NCI-H2227 (cell line): ENCODE data around the gene PRKG1.

Experiments used
- DNase-seq: peaks from one replicate; lab custom pipeline; 2025; ENCODE audit not compliant: unreplicated experiment; lab: John Stamatoyannopoulos, UW

The PRKG1 gene

DNA sequence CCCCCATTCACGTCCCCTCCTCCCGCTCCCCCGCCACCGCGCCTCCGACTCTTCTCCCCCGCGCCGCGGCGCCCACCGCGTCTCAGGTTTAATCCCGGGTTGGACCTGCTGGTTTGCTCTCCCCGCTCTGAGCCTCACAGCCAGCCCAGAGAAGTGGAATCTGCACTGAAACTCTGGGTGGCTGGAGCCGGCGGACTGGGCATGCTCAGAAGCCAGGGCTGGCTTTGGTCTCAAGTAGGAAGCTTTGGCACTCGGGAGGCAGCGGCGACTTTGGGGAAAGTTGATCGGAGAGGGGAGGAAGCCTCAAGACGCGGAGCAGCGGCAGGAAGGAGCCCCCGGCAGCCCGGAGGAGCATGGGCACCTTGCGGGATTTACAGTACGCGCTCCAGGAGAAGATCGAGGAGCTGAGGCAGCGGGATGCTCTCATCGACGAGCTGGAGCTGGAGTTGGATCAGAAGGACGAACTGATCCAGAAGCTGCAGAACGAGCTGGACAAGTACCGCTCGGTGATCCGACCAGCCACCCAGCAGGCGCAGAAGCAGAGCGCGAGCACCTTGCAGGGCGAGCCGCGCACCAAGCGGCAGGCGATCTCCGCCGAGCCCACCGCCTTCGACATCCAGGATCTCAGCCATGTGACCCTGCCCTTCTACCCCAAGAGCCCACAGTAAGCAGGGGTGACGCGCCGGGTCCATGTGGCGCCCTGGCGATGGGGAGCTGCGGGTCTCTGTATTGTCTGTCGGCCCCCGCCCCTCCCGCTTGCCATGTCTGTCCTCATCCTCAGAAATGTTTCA is at the start of gene PRKG1:
Gene PRKG1, plus strand, starts transcription at position 250 of the 791 bp plus-strand sequence.
- DNase-seq: peak; percentile 48

DNA sequence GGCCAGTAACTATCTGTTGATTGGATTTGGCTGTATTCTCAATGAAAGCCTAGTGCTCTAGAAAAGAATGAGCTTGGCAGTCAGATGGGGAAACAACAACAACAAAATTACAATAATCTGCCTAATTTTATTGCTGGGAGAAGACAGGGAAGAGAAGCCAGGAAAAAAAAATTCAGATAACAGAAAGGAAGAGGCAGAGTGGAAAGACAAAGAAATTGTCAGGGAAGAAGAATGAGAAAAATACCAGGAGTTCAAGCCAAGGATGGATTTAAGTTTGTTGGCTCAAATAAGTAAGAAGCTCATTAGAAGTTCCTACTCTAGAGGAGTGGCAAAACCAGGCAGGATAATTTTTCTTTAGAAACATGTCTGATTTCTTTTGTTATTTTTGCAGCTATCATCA is 45.9 kb upstream of the PRKG1 start:
- DNase-seq: no peak

DNA sequence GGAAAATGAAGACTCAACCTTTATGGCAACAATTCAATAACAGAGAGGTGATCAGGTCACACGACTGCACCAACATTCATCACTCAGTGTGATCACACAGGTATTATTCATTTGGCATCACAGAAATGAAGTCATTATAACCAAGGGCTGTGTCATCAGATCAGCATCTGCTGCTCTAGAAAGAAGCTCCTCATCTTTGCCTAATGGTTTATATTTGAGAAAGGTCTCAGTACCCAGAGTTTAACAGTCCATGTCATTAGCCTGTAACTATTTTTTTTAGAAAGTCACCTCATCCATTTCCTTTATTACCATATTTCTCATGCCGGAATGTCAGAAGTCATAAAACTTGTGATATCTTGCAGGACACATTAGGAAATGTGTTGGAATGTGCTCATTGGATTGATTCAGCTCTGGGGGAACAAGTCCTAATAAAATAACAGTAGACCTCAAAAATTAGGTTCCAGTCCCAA is 45.1 kb upstream of the PRKG1 start:
- no peak for DNase-seq

DNA sequence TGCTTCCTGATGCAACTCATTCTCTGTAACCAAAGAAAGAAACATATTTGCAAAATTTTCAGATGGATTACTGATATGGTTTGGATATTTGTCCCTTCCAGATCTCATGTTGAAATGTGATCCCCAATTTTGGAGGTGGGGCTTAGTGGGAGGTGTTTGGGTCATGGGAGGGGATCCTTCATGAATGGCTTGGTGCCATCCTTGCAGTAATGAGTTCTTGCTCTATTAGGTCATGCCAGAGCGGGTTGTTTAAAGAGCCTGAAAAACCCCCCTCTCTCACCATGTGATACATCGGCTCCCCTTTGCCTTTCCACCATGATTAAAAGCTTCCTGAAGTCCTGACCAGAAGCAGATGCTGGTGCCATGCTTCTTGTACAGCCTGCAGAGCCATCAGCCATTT is 43.8 kb upstream of the PRKG1 start:
- no peak for DNase-seq

DNA sequence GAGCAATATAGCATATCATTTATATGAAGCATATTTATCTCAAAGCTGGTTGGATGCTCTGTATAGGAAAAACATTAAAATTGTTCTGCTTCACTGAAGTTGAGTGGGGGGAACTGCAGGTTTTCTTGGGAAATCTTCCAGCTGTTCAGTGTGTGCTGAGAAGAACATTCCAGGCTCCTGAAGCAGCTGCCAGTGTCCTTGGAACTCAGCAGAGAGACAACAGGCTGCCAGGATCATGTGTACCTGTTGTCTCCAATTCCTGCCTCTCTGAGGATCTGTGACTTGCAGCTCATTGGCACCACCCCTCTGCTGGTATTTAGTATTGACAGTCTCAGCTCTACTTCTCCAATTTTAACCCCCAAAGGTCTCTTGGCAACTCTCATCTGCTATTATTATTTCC is 42.3 kb upstream of the PRKG1 start:
- DNase-seq: no peak

DNA sequence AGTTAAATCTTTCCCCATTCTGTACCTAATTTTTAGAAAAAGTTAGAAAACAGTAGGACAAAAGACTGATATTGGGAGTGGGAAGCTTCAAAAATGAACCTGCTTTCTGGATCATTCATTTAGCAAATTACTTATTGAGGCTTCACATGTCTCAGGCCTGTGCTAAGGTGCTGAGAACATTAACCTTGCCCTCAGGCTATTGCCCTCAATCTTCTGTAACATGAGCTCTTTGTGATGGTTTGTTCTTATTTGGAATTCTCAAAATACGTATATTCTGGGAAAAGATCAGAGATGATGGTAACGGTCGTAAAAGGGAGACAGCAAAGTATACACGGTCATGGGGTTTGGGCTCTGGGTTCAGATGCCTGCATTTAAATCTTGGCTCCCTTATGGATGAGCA is 39.5 kb upstream of the PRKG1 start:
- DNase-seq: no peak

DNA sequence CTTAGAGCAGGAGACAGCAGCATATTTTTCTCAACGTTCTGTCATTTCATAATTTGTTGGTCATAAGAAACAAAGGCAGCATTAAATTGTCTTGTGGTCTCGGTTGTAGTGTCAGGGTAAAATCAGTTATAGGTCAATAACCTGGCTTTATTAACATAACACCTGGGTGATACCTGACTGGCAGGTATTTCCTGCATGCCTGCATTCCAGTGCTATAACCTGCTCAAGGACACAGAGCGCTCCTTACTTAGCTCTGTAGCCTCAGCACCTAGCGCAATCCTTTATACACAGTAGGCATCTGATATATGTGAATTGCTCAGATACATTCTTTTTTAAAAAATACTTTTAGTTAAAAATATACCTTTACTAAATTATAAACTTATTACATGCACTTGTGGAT is 38.9 kb upstream of the PRKG1 start:
- DNase-seq: no peak

DNA sequence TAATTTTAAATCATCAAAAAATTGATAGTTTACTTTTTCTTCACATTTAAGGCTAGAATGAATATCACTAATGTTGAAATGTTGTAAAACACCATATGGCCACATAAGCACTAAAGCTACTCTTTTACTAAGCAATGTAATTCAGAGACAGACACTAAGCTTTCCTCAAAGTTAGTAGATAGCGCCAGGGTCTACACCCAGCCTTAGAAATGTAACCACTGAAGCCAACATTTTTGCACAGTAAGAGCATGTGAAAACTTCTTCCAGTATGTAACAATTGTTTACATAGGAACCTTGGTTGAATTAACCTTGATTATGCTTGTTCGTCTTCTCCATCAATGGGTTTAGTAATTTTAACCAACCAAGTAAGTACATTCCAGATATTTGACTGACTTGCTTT is 28.4 kb upstream of the PRKG1 start:
- DNase-seq: no peak

DNA sequence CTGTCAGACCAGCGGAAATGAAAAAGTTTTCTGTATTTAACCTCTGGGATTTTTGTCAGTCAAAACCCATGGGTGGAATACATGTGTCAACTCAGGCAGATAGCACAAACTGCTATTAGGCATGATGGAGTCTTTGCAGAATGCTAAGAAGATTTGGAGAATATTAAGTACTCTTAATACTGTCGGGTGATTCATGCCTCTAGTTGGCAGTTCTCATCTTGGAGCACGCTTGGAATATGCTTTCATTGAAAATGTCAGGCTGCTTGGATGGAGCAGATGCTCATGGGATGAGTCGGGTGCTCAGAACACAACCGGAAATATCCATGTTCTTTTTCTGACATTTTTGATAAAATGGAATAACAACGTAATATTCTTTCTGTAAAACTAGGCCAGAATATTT is 27.6 kb upstream of the PRKG1 start:
- DNase-seq: no peak

DNA sequence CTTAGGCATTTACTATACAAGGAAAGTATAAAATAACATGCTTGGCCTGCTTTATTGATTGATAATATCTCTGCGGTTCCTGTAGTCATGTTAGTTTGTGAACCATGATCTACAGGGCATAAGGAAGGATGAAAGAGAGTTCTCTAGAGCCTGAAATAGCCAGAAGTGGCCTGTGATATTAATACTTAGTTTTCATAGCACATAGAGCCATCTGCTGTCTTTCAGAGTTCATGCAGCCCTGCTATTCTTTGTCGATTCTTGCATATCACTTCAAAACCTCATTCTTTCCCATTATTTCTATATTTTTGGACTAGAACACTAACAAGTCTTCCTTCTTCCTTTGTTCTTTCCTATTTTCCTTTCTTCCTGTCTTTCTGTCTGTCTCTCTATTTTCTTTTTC is 26.4 kb upstream of the PRKG1 start:
- no peak for DNase-seq

DNA sequence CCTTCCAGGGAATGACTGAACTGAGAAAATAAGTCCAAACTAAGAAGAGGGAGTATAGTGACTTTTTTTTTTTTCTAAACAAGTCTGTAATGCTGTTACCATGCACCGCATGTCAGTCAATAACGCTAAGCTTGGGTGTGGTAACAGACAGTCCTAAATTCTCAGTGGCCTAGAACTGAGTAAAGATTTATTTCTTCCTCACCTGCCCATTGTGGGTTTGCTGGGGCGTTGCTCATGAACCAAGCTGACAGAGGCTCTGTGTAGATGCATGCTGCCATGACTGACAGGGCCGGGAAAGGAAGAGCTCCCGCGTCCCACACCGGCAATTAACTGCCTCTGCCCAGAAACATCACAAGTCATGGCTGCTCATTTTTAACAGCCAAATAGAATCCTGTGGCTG is 25.5 kb upstream of the PRKG1 start:
- DNase-seq: peak; percentile 5

DNA sequence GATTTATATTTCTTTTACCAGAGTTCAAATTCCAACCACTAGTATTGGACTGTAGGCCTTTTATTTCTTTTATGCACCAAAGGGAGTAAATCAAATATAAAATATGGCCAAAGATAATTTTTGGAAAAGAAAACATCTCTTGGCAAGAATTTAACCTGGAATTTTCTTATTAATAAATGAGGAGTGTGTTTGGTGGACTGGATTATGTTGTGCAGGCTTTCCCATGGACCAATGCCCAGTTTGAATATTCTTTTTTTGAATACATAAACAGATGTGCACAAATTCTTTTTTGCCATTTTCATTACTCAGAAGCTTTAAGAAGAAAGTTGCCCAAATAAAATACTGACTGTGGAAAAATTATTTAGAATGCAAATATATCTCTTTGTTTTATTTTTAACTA is 22.1 kb upstream of the PRKG1 start:
- DNase-seq: no peak

DNA sequence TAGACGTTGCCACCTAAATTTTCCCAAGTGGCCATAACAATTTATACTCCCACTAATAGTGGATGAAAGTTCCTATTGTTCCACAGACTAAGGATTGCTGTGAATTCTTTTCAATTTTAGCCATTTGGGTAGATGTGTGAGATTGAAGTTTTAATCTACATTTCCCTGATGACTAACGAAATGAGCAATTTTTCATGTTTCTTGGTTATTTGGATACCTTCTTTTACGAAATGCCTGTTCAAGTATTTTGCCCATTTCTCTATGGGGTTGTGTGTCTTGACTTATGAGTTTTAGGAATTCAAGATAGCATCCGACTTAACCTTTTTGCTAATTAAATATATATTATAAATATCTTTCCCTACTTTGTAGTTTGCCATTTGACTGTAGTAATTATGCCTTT is 16.4 kb upstream of the PRKG1 start:
- no peak for DNase-seq

DNA sequence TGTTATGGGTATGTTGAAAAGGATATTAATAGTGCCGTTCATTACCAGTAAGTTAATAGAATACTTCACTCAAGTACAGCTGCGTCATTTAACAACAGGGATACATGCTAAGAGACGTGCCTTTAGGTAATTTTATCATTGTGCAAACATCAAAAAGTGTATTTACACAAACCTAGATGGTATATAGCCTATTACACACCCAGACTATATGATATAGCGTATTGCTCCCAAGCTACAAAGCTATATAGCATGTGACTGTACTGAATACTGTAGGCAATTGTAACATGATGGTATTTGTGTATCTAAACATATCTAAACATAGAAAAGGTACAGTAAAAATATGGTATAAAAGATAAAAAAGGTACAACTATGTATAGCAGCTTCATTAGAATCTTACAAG is 11.1 kb upstream of the PRKG1 start:
- no peak for DNase-seq

DNA sequence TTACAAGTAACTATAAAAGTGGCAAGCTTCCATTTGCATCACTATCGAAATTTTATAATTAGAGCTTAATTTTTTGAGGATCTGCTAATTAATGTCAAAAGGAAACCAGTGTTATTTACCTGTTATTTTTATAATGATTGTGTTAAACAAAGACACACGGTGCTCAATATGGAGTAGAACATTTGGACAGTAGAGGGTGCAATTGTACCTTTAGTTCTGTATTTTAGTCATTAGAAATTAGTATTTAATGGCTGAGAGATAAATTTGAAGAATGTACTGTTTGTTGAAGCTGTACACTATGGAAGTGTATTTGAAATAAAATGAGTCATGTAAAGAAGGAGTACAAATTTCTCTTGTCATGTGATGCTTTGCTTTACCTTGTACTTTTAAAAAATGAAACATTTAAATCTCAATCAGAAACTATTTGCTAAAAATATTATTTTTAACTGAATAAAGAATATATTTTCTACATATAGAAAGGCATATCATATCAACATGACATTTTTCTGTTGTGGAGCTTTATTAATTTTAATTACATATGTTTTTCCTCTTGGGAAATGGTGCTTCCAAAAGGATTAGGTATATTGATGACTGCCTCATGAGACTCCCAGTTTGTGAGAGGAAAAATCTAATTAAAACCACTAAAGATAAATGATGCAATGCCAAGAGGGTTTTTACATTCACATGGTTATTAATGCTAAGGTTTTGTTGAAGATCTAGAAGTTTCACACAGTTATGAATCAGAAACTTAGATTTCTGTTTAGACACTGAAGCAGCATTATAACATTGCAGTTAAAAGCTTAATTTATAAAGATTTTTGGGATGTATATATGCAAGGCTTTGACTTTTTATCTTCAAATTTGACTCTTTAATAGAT is 10.4 kb upstream of the PRKG1 start:
- DNase-seq: peak; percentile 6

DNA sequence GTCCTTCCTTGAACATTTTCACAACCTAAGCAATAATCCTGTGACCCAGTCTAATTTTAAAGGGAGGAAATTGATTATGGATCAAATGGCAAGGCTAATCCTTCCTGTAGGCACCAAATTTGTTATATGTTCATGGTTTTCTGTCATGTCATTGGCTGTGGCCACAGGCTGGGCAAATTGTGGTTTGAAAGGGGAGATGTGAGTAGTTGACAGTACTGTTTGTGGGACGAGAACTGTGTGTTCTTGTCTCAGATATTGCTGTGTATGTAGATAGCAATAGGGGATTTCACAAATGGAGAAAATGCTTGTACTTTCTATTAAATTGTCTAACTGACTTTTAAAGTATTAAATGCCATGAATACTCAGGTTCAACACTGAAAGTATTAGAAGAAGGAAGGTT is 8.1 kb upstream of the PRKG1 start:
- no peak for DNase-seq

DNA sequence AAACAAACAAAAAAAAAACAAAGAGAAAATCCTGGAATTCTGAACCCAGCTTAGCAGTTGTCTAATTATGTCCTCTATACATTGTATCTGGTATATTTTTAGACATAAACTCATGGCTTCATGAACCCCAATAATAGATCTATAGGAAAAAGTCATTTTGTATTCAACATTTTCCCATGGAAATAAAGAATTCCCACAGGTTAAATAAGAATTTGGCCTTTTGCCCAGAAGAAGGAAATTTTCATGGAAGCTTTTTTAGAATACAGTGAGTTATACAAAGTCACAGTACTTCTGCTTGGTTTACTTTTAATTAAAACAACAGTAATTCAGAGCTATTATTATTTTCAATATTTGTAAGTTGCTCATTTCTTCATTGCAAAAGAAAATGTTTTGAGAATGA is 2.1 kb upstream of the PRKG1 start:
- no peak for DNase-seq

DNA sequence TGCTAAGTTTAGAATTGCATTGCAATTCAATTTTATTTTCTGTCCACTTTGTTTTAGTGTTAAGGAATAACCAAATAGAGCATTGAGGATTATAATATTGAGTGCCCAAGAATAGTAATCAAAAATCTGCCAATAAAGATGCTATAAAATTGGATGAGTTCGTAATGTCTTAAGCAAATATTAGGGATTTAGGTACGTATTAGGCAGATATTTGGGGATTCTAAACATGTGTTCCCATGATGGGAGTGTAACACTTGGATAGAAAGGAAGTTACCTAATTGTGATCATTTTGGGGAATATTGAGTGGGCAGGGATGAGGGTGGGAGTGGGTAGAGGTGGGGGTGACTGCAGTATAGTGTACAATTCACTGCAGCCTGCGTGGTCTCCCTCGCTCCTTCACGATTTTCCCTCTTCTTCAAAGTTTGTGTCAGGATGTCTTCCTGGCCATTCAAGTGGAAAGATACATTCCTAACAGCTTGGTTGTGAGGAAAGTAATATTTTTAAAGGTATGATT is 1.3 kb upstream of the PRKG1 start:
- DNase-seq: no peak

DNA sequence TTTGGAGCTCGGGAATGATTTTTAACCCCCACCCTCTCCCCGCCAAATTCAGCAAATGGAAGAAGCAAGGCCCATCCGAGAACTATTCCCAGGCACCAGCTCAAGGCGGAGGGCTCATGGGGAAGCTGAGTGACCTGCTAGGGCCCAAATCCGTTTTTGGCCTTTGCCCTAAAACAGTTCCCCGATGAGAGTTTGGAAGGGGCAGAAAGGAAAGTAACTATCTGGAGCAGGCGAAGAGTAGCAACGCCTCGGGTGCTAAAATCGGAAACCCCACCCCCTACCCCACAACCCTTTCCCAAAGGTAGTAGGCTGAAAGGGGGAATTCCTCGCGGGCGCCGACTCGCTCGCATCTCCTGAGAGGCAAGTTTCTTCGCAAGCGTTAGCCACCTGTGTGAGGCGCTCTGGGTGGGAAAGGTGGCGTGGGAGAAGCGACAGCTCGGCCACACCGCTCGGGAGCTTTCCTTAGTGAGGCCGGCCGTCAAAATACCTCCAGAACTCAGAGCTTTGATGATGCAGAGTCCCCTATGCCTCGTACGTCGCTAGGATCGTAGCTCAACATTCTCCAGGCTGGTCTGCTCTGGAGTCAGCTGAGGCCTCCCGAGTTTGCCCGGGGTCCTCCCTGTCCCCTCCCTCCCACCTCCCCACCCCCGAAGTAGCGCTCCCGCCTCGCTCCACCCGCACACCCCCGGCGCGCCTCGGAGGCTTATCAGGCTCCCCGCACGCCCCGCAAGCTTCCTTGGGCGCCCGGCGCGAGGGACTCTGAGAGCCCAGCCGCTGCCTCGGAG is 642 bp upstream of the PRKG1 start:
- no peak for DNase-seq

DNA sequence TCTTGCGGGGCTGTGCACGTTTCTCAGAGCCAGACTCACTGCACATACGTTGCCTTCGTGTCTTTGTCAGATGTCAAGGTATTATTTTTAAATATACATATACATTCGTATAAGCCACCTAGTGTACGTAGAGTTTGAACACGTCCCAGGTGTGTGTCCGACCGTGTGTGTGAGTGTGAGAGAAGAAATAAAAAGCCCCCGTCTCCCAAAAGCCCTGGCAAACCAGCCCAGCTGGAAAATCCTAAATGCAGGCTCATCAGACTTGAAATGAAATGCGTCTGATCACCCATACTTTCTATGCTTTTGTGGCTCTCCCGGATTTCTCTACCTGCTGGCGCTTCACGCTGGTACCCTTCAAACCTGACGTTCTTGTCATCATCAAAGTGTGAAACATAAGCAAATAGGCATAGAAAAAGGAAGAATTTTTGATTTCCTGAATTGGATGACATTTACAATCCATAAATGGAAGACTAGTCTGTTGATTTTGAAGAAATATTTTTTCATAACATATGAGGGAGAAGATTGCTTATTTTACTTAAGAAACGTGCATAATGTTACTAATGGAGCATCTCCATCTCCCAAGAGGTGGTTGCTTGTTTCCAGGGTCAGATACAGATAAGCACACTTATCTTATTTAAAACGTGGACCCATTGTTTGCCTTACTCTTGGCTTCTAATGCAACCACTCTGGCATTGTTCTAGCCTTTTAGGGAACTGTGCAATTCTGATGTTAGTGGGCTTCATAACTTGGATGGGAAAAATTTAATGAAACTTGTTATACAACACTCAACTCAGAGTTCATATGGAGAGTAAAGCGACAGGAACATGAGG is 971 bp downstream of the PRKG1 start:
- no peak for DNase-seq

DNA sequence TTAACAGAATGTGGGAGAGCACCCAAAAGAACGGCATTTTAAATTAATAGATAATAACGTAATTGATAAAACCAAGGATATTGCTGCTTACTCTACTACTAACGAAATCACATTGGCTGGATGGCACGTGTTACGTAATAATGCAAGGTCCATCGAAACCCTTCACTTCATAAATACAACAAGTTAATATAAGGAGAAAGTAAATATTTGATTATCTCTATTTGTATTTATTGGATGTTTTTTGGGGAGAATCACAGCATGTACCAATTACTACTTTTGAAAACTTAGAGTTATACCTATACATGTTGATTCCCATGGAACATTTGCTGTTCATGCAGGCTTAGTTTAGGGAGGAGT is 1.6 kb downstream of the PRKG1 start:
- no peak for DNase-seq
